ENCODE results near the gene GFRA3. TPM values are rescaled to one million over a fixed set of nuclear protein-coding genes. Genes with fewer than 3 reads are reported as not detected.

GFRA3 gene
- total RNA-seq, 1 donor, result not detected

DNA sequence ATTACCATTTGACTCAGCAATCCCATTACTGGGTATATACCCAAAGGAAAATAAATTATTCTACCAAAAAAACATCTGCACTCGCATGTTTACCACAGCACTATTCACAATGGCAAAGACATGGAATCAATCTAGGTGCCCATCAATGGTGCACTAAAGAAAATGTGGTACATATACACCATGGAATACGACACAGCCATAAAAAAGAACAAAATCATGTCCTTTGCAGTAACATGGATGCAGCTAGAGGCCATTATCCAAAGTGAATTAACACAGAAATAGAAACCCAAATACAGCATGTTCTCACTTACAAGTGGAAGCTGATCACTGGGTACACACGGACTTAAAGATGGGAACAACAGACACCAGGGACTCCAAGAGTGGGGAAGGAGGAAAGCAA is 63.4 kb downstream of the GFRA3 start:
- no peak for TF ChIP-seq CTCF (IDR thresholded peaks at IDR 0.05; ENCODE audit: extremely low read depth, low read depth, low read length)
- H3K4me3 ChIP-seq (ENCODE audit: insufficient read depth, low read length), result no peak overlapping the region
- no peak for DNase-seq (ENCODE audit: insufficient read length, low spot score, missing footprints)
- H3K27me3 ChIP-seq (ENCODE audit: insufficient read depth, low read length), result no peaks in the 10 kb centered on the region
- H2AFZ ChIP-seq (ENCODE audit: low read length), result no peak overlapping the region
- H3K9me3 ChIP-seq (ENCODE audit: low read depth, low read length), result no peaks in the 10 kb centered on the region
- peaks cover 6% of the 10 kb centered on the region for H3K36me3 ChIP-seq (ENCODE audit: insufficient read depth, low read length)
- H3K27ac ChIP-seq (ENCODE audit: low read depth, low read length), result no peak overlapping the region
- peaks cover 4% of the 10 kb centered on the region for H4K20me1 ChIP-seq (ENCODE audit: insufficient read depth, low read length)
- H3K79me2 ChIP-seq (ENCODE audit: insufficient read depth, low read length), result peaks cover 57% of the 10 kb centered on the region
- H3K4me2 ChIP-seq (ENCODE audit: insufficient read depth, low read length), result no peak overlapping the region
- H3K4me1 ChIP-seq (ENCODE audit: insufficient read depth, low read length), result peaks cover 14% of the 10 kb centered on the region

Other genes starting within 250 kb of the GFRA3 start
- 55.7 and 59.7 TPM in 2 replicates for gene FAM13B, start 241.5 kb downstream of the GFRA3 start, total RNA-seq
- gene WNT8A, start 190.6 kb downstream of the GFRA3 start, total RNA-seq, result not detected in 2 replicates
- gene NME5, start 135.2 kb downstream of the GFRA3 start, total RNA-seq, result 5.9 and 6.5 TPM in 2 replicates
- 47.1 and 51.0 TPM in 2 replicates for gene BRD8, start 96.0 kb downstream of the GFRA3 start, total RNA-seq
- 5.3 and 7.2 TPM in 2 replicates for gene KIF20A, start 95.5 kb downstream of the GFRA3 start, total RNA-seq
- 25.6 and 28.6 TPM in 2 replicates for gene CDC23, start 61.3 kb downstream of the GFRA3 start, total RNA-seq
- gene CDC25C, start 57.2 kb upstream of the GFRA3 start, total RNA-seq, result 1.8 TPM in 2 replicates
- gene FAM53C, start 63.6 kb upstream of the GFRA3 start, total RNA-seq, result 39.8 and 43.8 TPM in 2 replicates
- gene KDM3B, start 78.1 kb upstream of the GFRA3 start, total RNA-seq, result 48.3 and 53.2 TPM in 2 replicates
- 1.5 and 2.2 TPM in 2 replicates for gene REEP2, start 164.4 kb upstream of the GFRA3 start, total RNA-seq
- gene EGR1, start 190.9 kb upstream of the GFRA3 start, total RNA-seq, result 2.2 and 2.7 TPM in 2 replicates

All from osteoblast (primary cell).